Activated CD4-positive, alpha-beta memory T cell treated with anti-CD3 and anti-CD28 coated beads for 36 hours (primary cell): ENCODE data around the gene SLC25A10. TPM values are rescaled to one million over a fixed set of nuclear protein-coding genes. Genes with fewer than 3 reads are reported as not detected.

Source experiments
- CTCF ChIA-PET: fragments of 350-600 bp; sonication (Branson Sonifier 250); formaldehyde crosslinking; loops from one replicate; lab custom pipeline; 2021; ENCODE audit warnings: antibody characterized with exemption, inconsistent platforms; lab: Charles Lee
- POLR2A ChIA-PET: fragments of 350-600 bp; sonication (Branson Sonifier 250); formaldehyde crosslinking; loops from one replicate; lab custom pipeline; 2021; ENCODE audit warnings: antibody characterized with exemption; lab: Charles Lee
- DNase-seq: peaks from one replicate; pipeline ENCODE4 v3.0.0-alpha.2; 2020
- H3K27ac Mint-ChIP-seq: one replicate; pipeline ENCODE4 v1.8.0; 2021; ENCODE audit warnings: mixed read lengths
- H3K27me3 Mint-ChIP-seq: one replicate; pipeline ENCODE4 v1.8.0; 2021; ENCODE audit warnings: mixed read lengths
- H3K36me3 Mint-ChIP-seq: one replicate; pipeline ENCODE4 v1.8.0; 2021; ENCODE audit warnings: mixed read lengths
- H3K4me1 Mint-ChIP-seq: one replicate; pipeline ENCODE4 v1.8.0; 2021; ENCODE audit warnings: low read depth, mixed read lengths
- H3K4me3 Mint-ChIP-seq: one replicate; pipeline ENCODE4 v1.8.0; 2021; ENCODE audit warnings: mild to moderate bottlenecking, mixed read lengths
- H3K9me3 Mint-ChIP-seq: one replicate; pipeline ENCODE4 v1.8.0; 2021; ENCODE audit warnings: mixed read lengths
- intact Hi-C: fragments of 100-400 bp; cut with micrococcal nuclease; formaldehyde crosslinking; loops from one replicate; pipeline ENCODE4 v1.15.1; 2023
- total RNA-seq, 2 experiments: library from RNA; stranded (reverse); gene quantifications; one replicate each; pipeline ENCODE4 v1.2.3, GENCODE V29; 2021

Gene SLC25A10
- total RNA-seq, 2 experiments from 2014 or later, result 25.1 to 25.7 TPM

DNA sequence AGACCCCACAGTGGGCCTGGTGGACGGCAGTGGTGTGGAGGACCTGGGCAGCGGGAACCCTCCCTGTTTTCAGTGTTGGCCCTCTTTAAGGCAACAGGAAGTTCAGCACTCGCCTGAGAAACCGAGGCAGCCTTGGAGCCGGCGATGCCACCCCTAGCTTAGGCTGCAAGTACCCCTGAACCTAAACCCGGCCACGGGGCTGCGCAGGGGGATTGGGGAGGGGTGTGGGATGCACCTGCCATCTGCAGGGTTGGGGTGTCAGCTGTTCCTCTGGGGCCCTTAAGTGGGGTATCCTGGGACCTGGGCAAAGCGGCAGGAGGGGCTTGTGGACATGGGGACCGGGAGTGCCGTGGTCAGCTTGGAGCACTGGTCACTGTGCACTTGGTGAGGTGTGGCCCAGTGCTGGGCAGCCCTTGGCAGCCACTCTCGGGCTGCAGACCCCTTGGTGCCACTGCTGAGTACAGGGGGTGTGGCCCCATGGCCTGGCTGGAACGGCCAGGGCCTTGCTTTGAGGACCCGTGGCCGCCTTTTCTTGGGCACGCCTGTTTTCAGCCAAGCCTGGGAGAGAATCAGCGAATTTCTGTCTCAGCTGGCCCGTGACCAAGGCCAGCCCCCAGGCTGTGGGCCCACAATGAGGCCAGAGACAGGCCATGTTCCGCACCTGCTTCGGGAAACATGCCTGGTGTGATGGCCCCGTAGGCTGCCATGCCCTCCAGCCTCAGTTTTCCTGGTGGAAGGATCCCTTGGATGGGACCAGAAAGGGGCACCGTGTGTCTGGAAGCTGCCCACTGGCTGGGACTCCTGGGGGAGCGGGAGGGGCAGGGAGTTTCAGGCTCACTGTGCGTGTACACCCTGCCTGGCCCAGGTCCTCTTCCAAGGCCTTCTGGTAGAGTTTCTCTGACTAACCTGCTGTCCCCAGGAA, 4.1 kb upstream of the SLC25A10 start:
- Mint-ChIP-seq H3K4me1 (peaks cover 25% of the 10 kb centered on the region), H3K9me3 (no peaks in the 10 kb centered on the region), H3K27ac (no peak overlapping the region), H3K4me3 (no peak overlapping the region), H3K27me3 (no peaks in the 10 kb centered on the region), H3K36me3 (peaks cover 22% of the 10 kb centered on the region)
- CTCF ChIA-PET, result no interaction called here
- DNase-seq, result no peak
- intact Hi-C loops, result no loop called here
- POLR2A ChIA-PET, result no interaction called here

DNA sequence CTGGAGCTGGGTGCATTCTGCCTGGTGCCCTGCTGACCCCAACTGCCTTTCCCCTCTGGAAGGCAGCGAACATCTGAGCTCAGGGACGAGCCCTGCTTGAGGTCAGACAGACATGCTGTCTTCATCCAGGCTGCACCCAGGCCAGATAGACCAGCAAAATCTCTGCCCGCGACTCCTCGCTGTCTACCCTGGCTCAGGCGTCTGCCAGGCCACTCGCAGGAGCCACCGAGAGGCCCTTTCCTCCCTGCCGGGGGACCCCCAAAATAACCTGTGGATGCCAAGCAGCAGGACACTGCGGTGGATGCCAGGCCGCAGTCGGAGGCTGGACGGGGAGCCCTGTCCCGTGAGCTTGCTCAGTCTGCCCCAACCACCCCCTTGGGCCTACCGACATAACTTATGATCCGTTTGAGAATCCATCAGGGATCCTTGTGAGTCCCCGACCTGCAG, 3.3 kb upstream of the SLC25A10 start:
- CTCF ChIA-PET, result no interaction called here

DNA sequence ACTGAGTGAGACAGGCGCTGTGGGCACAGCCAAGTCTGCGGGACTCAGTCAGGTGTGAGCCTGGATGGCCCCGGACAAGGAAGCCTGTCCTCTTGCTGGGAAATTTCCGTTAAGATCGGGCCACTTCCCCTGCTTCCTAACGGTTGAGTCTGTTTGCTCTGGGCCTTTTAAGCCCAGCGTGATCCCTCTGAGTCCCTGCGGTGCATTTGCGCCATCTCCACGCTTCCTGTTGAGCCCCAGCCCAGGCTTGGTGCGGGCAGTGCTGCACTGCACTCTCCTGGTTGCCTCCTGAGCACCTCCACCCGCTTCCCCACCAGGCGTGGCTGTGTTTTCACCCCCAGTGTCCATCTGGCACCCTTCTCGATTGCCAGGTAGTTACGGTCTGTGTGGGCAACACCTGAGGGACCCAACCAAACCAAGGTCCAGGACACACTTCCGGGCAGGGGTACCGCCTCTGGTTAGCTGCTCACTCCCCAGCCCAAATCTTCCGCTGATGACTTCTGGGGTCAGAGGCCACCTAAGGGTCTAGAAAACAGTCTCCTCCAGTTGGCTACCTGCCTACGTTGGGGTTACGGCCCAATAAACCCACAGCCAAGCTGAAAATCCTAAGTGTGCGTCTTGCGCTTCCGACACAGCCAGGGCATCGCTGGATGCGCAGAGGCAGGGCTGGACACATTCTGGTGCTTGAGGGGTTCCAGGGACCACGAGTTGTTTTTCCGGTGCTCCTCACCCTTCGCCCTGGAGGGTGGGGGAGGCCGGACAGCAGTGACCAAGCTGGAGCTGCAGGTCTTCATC, 1.4 kb upstream of the SLC25A10 start:
- Mint-ChIP-seq H3K4me1 (peaks cover 21% of the 10 kb centered on the region), H3K9me3 (no peaks in the 10 kb centered on the region), H3K27me3 (no peaks in the 10 kb centered on the region), H3K4me3 (peak overlapping the region; percentile 53), H3K27ac (peak overlapping the region; percentile 54), H3K36me3 (peaks cover 12% of the 10 kb centered on the region)
- POLR2A ChIA-PET, result interaction anchor here (2.0 to 3.0 kb wide), 3 partner anchors 8 to 122 kb away, joined by 6 to 12 read pairs (median 7); partner anchors contain the start of genes ARL16, HGS, MCRIP1 and MRPL12
- peak; percentile 35 for DNase-seq
- intact Hi-C loops, result loop anchor here (5.0 kb wide), 1 partner anchor 43 kb away; the partner anchor contains the start of genes CCDC137 and OXLD1
- CTCF ChIA-PET, result interaction anchor here (1.3 kb wide), 1 partner anchor 9 kb away, joined by 3 read pairs; no protein-coding TSS in a partner anchor

More for the DNA sequence above, 3.3 kb upstream of the SLC25A10 start:
- Mint-ChIP-seq H3K4me1 (peaks cover 28% of the 10 kb centered on the region), H3K27ac (no peak overlapping the region), H3K9me3 (no peaks in the 10 kb centered on the region), H3K27me3 (no peaks in the 10 kb centered on the region), H3K4me3 (no peak overlapping the region), H3K36me3 (peaks cover 22% of the 10 kb centered on the region)
- intact Hi-C loops, result no loop called here
- no peak for DNase-seq
- POLR2A ChIA-PET, result interaction anchor here (0.9 to 3.0 kb wide), 2 partner anchors 25 to 34 kb away, joined by 3 to 12 read pairs; partner anchors contain the start of genes ARL16 and HGS

DNA sequence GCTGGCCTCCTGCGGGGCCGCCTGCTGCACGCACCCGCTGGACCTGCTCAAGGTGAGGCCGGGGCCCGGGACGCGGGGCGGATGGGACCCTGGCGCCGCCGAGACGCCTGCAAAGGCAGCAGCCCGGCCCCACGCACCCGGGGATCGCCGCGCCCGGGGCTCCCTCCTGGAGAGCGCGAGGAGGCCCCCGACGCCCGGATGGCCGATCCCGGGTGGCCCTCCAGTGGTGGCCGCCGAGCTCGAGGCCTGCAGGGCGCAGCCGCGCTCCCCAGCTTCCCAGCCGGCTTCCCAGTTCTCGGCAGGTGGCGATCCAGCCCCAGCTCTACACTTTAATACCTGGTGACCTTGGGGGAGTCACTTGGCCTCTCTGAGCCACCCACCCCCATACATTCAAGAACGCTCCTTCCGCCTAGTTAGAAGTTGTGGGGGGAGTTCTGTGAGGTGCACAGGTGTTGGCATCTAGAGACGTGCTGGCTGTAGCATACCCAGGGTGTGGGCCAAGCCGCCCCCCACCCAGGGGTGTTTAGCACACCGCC, 452 bp downstream of the SLC25A10 start:
- Mint-ChIP-seq H3K4me3 (peak overlapping the region; percentile 76), H3K9me3 (no peaks in the 10 kb centered on the region), H3K27me3 (no peaks in the 10 kb centered on the region), H3K36me3 (peaks cover under 1% of the 10 kb centered on the region), H3K4me1 (peaks cover 21% of the 10 kb centered on the region), H3K27ac (peak overlapping the region; percentile 2)
- DNase-seq, result peak; percentile 44
- intact Hi-C loops, result loop anchor here (1.0 to 5.0 kb wide), 2 partner anchors 9 to 45 kb away; partner anchors contain the start of genes CCDC137, MRPL12 and OXLD1
- ChIA-PET POLR2A (interaction anchor here (1.0 to 2.2 kb wide), 2 partner anchors 9 to 120 kb away, joined by 4 to 6 read pairs; partner anchors contain the start of gene MCRIP1), CTCF (interaction anchor here (0.9 to 1.4 kb wide), 3 partner anchors 9 to 18 kb away, joined by 3 to 6 read pairs (median 3); partner anchors contain the start of gene MRPL12)

DNA sequence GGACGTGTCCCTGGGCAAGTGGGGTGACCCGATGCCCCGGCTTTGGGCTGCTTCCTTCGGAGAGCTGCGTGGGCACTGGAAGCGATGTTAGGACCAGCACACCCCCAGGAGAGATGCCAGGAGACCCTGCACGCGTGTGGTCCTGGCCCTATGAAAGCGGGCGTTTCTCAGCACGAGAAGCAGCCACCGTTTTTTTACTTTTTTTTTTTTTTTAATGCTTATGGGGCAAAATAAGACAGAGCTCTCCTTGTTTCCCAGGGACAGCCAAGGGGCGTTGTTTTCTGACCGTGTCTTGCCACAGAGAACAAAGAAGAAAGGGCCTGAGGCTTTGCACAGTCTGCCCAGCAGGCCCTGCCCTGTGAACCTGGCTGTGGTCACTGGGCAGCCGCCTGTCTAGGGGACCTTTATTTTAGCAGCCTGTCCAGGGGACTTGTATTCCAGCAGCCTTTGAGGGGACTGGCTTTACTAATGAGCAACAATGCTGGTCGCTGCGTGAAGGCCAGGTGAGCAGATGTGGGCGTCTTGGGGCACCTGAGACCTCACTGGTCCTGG, 996 bp downstream of the SLC25A10 start:
- no peak for DNase-seq
- intact Hi-C loops, result loop anchor here (5.0 kb wide), 1 partner anchor 46 kb away; the partner anchor contains the start of genes CCDC137 and OXLD1
- ChIA-PET POLR2A (interaction anchor here (1.0 kb wide), 1 partner anchor 9 kb away, joined by 4 read pairs; no protein-coding TSS in a partner anchor), CTCF (interaction anchor here (0.9 to 1.4 kb wide), 4 partner anchors 10 to 22 kb away, joined by 3 to 6 read pairs (median 3); partner anchors contain the start of gene MRPL12)
- H3K36me3 Mint-ChIP-seq, result peaks cover 1% of the 10 kb centered on the region
- no peaks in the 10 kb centered on the region for H3K27me3 Mint-ChIP-seq
- H3K4me3 Mint-ChIP-seq, result peak overlapping the region; percentile 76
- H3K9me3 Mint-ChIP-seq, result no peaks in the 10 kb centered on the region
- H3K4me1 Mint-ChIP-seq, result peaks cover 21% of the 10 kb centered on the region
- H3K27ac Mint-ChIP-seq, result peak overlapping the region; percentile 2

DNA sequence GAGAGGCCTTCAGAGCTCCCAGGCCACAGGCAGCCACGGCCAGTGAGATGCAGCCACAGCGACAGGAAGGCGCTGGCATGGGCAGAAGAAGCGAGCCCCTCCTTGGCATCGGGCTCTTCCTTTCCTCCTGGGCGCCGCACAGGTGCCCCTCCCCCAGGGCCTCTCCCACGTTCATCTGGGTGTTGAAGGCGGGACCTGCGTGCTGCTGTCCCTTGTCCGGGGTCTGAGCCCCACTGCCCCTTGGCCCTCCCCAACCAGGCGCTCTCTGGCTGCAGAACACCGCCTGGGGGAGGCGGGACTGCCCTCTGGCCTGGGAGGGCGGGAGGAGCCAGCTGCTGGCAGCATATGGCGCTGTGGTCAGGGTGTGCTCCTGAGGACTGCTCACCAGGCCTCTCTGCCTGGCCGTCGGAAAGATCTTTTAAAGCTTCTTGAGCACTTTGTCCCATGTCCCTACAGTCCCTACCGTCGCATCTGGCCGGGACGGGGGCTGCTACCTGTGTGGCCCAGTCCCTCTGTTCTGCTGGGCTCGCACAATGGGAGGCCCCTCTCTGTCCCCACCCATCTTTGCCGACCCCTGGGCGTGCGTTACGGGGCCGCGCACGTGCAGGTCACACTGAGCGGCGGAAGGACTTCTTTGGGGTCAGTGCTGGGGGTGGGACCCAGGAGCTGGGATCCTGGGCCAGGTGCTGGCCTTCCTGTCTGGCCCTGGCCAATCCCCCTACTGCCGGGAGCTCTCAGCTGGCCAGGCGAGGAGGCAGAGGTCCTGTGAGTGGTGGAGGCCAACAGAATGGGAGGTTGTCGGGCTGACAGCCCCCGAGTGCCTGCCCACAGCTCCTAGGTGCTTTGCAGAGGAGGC, 1.7 kb downstream of the SLC25A10 start:
- intact Hi-C loops, result loop anchor here (5.0 kb wide), 1 partner anchor 46 kb away; the partner anchor contains the start of genes CCDC137 and OXLD1
- ChIA-PET POLR2A (interaction anchor here (1.0 kb wide), 1 partner anchor 10 kb away, joined by 4 read pairs; no protein-coding TSS in a partner anchor), CTCF (interaction anchor here (0.9 to 1.4 kb wide), 3 partner anchors 11 to 38 kb away, joined by 3 to 6 read pairs (median 3); partner anchors contain the start of gene MRPL12)
- Mint-ChIP-seq H3K9me3 (no peaks in the 10 kb centered on the region), H3K27me3 (no peaks in the 10 kb centered on the region), H3K4me3 (peak overlapping the region; percentile 76), H3K36me3 (peaks cover 1% of the 10 kb centered on the region), H3K4me1 (peaks cover 21% of the 10 kb centered on the region), H3K27ac (no peak overlapping the region)
- no peak for DNase-seq

DNA sequence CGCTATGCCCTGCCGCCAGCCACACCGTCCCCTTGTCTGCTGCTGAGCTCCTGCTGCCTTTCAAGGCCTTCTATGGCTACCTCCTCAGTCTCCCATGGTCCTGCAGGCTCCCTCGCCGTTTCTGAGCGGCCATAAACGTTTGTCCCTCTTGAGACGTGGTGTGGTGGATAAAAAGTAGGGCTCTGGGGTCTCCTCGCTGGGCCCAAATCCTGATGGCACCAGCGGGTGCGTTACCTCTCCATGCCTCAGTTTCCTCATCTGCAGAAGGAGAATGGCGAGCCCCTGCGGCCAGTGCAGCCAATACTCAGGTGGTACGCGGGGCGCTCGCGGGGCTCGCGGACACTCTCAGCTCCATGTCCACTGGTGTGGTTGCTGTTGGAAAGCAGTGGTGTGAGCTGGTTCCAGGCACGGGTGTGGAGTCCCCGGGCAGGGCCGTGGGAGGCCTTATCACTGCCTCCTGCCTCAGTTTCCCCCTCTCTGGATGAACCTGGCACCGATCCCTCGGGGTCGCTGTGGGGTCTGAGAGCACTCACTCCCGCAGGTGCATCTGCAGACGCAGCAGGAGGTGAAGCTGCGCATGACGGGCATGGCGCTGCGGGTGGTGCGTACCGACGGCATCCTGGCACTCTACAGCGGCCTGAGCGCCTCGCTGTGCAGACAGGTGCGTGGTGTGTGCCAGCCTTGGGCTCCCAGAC, 2.5 kb downstream of the SLC25A10 start:
- ChIA-PET CTCF (interaction anchor here (0.9 kb wide), 1 partner anchor 39 kb away, joined by 3 read pairs; no protein-coding TSS in a partner anchor), POLR2A (interaction anchor here (1.0 to 1.3 kb wide), 2 partner anchors 29 to 31 kb away, joined by 3 to 4 read pairs; partner anchors contain the start of genes ARL16 and HGS)
- H3K27ac Mint-ChIP-seq, result no peak overlapping the region
- intact Hi-C loops, result loop anchor here (5.0 kb wide), 1 partner anchor 47 kb away; the partner anchor contains the start of genes CCDC137 and OXLD1
- H3K4me1 Mint-ChIP-seq, result peaks cover 21% of the 10 kb centered on the region
- no peaks in the 10 kb centered on the region for H3K27me3 Mint-ChIP-seq
- H3K36me3 Mint-ChIP-seq, result peaks cover 1% of the 10 kb centered on the region
- no peak for DNase-seq
- no peaks in the 10 kb centered on the region for H3K9me3 Mint-ChIP-seq
- H3K4me3 Mint-ChIP-seq, result no peak overlapping the region

DNA sequence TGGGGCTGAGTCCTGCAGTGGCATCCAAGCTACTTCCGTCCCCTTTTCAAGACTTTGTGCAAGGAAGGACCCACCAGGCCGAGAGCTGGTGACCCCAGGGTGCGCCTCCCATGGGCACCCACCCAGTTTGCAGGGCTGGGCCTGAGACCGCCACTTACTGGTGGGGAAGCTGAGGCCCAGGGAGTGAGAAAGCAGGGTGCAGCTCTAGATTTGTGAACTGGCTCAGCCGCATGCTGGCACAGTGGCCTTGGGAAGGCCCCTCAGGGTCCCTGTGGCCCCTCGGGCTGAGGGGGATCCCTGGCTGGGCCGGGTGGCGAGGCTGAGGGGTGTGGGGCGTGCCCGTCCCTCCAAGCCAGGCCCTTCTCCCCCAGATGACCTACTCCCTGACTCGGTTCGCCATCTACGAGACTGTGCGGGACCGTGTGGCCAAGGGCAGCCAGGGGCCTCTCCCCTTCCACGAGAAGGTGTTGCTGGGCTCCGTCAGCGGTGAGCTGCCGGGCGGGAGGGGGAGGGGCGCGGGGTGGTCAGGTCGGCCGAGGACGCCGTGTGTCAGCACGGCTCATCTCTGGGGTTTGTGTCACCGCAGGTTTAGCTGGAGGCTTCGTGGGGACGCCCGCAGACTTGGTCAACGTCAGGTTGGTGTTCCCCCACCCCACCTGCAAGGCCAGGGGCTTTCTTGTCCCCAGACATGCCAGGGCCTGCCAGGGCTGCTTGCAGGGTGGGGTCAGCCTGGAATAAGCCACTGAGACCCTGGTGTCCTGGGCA, 3.2 kb downstream of the SLC25A10 start:
- DNase-seq, result no peak
- Mint-ChIP-seq H3K36me3 (peaks cover 1% of the 10 kb centered on the region), H3K4me1 (peaks cover 18% of the 10 kb centered on the region), H3K27me3 (no peaks in the 10 kb centered on the region), H3K27ac (no peak overlapping the region), H3K4me3 (no peak overlapping the region), H3K9me3 (no peaks in the 10 kb centered on the region)
- ChIA-PET CTCF (no interaction called here), POLR2A (interaction anchor here (1.0 to 1.3 kb wide), 2 partner anchors 30 to 32 kb away, joined by 3 to 4 read pairs; partner anchors contain the start of genes ARL16 and HGS)
- intact Hi-C loops, result no loop called here
